Skeletal muscle cell (primary cell): ENCODE results near the gene TMEM250.
A peak's percentile ranks its signal among the peaks of the same experiment; 100 is the strongest.

Source experiments
- DNase-seq: peaks from one replicate; pipeline ENCODE4 v3.0.0-alpha.2; 2010; ENCODE audit warnings: low read depth
- H3K4me3 ChIP-seq: 2 replicates; pipeline ENCODE4 v1.5.1; 2011; ENCODE audit warnings: low read depth, mild to moderate bottlenecking, control low read depth, low read length, moderate library complexity

TMEM250 gene

DNA sequence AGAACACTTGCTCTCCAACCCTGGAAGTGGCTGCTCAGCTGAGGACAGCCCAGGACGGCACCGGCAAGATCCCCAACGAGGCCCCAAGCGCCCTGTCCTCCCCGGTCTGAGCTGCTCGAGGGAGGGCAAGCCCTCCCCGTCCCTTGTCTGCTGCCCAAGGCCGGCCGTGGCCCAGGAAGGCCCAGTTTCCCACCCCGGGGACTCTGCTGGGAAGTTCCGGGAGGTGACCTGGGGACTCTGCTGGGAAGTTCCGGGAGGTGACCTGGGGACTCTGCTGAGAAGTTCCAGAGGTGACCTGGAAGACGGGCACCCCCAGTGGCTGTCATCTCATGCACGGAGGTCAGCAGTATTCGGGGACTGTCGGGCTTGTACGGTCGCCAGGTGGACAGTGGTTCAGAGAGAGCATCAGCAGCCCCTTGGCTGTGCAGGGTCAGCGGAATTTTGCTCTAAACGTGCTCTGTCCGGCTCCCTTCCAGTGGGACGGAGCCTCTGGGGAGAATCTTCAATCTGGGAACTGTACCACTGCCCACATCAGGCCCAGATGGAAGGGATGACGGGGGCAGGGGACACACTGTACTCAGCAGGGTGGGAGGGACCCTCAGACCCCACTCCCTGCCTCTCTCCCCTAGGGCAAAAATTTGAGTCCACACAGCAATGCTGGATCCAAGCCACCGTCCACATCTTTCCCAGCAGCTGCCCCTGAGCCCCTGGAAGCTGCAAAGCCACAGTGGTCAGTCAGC, 30.8 kb downstream of the TMEM250 start:
- no peak for DNase-seq
- no peak overlapping the region for H3K4me3 ChIP-seq

DNA sequence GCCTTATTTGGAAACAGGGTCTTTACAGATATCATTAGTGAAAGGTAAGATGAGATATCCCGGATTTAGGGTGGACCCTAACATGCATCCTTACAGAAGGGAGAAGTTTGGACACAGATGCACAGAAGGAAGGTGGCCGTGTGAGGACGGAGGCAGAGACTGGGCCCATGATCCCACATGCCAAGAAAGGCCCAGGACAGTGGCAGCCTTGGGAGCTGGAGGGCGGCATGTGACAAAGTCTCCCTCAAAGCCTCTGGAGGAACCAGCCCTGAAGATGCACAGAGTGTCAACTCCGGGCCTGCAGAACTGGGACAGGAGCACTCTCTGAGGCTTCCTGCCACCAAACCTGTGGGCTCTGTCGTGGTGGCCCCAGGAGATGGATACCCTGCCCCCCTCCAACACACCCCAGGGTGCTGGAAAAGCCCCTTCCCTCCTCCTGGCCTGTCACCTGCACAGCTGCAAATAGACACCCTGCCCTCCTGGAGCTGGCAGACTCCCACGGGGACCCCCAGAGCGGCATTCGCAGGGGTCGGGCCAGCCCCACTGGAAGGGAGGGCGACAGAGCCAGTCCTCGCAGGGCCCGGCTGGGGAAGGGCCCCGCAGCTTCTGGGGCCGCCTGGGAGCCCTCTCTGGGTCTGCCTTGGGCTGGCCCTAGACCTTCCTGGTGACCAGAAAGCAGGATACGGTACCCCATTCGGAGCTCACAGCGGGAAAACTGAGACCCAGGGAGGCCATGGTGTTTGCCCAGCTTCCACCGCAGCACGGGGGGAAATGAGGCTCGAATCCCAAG, 31.5 kb downstream of the TMEM250 start:
- DNase-seq, result no peak
- no peak overlapping the region for H3K4me3 ChIP-seq

DNA sequence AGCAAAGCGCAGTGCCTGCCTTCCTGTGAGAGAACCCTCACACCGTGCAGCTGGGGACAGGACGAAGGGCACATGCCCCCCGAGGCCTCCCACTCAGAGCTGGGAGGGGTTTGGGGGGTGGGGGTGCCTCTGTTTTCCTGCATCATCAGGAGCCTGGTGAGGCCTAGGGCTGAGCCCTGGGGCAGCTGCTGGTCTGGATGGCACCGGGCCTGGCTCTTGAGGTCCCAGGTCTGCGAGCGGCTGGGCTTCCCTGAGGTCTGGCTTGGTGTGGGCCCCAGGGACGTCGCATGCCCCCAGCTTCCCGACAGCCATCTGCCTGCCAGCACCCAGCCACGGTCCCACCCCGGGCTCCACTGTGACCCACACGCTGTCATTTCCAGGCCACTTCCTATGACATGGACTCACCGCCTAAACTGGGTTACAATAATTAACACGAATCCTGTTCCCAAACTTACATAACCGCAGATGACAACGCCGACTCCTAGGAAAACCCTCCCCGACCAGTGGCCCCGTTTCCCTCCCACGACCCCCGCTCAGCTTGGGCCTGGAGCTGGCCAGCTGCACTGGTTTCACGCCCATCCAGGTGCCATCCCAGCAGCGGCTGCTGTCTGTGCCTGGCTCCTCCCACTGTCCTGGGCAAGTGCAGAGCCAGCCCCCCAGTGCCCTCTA, 32.3 kb downstream of the TMEM250 start:
- H3K4me3 ChIP-seq, result no peak overlapping the region
- no peak for DNase-seq

DNA sequence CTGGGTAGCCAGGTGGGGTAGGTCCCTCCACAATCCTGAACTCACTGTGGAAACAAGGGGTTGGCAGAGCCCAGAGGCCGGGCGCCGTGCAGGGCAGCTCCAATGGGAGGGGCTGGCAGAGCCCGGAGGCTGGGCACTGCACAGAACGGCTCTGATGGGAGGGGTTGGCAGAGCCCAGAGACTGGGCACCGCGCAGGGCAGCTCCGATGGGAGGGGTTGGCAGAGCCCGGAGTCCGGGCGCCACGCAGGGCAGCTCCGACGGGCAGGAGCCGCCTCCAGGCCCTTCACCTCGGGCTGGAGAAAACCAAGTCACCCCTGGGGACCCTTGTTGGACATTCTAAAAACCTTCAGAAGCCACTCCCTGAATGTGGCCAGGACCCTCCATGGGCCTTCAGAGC, 32.9 kb downstream of the TMEM250 start:
- no peak for DNase-seq
- H3K4me3 ChIP-seq, result no peak overlapping the region

DNA sequence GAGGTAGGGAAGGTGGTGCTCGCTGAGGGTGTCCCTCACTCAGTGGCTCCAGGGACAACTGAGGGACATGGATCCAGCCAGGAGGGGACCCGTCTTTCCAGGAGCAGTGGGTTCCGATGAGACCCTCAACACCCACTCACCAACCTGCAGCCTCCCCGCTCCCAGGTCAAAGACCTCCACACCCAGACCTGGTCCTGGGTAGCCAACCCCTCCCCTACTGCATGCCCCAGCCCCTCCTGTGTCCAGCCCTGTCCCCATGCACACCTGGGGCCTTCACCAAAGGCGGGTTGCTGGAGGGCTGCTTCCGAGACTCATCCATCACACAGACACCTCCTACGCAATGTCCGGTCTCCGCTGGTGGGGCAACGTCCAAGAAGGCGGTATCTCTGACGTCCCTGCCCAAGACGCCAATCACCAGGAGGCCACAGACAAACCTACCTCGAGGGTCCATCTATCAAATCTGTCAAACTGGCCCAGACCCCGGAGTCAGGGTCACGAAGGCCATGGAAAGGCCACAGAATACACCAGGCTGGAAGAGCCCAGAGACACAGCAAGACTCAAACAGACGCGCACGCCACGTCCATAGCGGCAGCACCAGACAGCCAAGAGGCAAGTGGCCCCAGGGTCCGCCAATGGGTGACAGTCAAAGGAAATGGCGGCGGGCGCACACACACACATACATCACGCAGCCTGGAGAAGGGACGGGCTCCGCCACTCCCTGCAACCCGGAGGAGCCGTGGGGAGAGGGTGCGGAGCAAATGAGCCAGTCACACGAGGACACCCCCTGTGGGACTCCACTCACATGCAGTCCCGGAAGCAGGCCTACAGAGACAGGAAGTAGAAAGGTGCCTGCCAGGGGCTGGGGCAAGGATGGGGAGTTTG, 34.4 kb downstream of the TMEM250 start:
- no peak for DNase-seq
- H3K4me3 ChIP-seq, result no peak overlapping the region

DNA sequence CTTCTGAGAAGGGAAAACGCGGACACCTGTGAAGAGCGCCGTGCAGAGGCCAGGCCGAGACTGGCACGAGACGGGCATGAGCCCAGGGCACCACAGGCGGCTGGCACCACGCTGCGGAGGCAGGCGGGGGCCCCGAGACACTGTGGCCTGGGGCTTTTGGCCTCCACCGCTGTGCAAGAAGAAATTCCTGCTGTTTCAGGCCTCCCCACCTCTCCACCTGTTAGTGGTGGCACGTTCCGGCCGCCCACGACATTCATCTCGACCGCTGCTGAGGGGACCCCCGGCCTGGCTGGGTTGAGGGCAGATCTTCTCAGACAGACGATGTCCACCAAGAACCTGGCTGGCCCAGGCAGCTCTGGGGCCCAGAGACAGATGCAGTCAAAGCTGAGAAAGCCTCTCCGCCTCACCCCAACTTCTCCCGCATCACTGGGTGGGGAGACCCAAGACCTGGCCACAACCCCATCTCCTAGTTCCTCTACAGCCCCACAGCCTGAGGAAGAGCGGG, 35.1 kb downstream of the TMEM250 start:
- DNase-seq, result no peak
- H3K4me3 ChIP-seq, result no peak overlapping the region

DNA sequence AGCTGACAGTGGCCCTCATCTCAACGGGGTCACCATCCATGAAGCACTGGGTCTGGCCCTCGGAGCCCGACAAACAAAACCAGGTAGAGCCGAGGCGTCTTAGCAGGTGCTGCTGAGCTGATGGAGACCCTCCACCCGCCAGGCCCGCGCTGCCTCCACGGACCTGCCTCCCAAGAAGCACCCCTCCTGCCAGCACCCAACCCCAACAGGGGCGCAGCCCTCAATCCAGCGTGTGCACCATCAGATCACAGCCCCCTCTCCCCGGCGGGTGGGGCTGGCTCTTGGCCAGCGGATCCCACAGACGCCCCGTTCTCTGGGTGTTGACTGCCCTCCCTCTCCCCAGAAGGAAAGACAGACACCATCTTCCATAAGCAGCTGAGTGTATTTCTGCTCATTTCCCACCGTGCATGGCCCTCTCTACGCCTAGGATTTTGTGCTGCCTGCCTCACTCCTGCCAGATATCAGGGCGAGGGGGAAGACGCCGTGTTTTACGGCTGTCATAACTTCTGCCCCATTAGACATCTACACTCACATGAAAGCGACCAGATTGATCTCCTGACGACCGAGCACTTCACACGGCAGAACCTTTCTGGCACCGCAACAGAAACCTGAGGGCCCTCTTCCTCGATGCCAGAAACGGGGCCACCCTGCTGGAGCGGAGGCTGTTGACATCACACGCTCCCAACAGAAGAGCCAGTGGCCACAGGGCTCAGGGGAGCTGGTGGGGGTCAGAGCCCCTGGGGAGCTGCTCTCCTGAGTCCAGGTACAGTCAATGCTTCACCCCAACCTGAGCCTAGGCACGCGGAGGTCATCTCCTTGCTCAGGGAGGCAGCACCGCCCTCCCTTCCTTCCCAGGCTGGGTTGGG, 35.9 kb downstream of the TMEM250 start:
- no peak for DNase-seq
- no peak overlapping the region for H3K4me3 ChIP-seq

DNA sequence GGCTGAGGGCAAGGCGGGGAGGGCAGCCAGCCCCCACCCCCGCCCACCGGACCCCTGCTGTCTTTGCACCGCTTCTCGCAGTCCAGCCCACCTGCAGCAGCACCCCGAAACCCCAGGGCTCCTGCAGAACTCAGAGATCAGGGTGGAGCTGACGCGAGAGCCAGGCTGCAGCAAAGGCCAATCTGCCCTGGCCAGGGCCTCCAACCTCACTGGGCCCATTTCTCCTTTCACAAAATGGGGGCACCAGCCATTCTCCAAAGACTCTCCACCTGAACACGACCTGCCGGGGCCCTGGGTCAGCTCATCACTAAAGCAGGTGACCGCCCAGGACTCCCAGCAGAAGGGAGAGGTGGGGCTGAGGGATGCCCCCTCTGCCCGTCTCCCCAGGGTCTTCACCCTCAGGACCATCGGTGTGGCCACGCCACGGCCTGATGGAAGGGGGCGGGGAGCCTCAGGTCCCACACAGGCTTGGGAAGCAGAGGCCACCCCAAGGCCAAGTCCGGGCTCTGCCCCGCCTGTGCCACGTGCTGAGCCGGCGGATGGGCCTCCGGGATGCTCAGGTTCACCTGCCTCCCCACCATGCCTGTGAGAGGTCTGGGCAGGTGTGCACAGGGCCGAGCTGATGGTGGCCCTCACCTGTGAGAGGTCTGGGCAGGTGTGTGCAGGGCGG, 36.7 kb downstream of the TMEM250 start:
- DNase-seq, result no peak
- H3K4me3 ChIP-seq, result no peak overlapping the region

DNA sequence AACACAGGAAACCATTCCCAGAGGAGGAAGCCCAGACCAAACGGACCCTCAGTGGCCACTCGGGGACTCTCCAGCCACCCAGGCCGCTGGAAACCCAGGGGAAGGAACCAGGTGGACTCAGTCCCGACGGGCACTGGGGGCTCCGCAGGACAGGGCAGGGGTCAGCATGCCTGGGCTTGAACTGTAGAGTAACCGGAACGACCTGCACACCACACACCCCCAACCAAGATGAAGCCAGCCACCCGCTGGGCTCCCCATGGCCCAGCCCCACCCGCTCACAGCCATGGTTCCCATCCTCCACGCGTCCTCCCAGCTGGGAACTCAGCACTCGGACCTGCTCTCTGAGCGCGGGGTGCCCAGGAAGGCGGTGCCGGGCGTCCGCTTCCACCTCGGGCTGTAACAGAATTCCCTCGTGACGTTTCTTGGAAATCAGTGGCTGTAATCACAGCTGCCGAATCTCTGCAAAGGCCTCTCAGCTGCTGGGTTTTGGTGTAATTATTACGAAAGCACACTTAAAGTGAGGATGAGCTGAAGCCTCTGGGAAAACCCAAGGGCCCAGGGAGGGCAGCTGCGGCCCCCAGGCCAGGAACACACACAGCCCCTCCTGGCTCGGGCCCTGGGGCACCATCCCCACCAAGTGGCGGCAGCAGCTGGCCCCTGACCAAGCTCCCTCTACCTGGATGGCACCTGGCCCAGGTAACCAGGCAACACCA, 37.4 kb downstream of the TMEM250 start:
- DNase-seq, result peak; percentile 30

DNA sequence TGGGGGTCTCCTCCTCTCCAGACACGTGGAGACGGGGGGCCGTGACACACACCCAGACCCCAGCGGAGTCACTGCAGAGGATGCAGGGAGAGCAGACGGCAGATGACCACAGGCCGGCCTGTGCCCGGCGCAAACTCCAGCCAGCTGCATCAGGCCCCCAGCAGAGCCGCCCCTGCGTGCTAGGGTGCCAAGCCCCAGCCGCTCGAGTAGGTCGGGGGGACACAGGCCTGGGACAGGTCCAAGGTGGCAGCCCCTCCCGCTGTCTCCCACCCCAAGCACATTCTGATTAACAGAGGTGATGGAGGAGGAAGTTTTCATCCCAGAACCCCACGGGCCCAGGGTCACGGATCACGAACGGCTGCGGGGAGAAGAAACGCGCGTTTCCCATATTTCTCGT, 38.0 kb downstream of the TMEM250 start:
- H3K4me3 ChIP-seq, result no peak overlapping the region
- no peak for DNase-seq

More for the DNA sequence above, 37.4 kb downstream of the TMEM250 start:
- H3K4me3 ChIP-seq, result no peak overlapping the region

DNA sequence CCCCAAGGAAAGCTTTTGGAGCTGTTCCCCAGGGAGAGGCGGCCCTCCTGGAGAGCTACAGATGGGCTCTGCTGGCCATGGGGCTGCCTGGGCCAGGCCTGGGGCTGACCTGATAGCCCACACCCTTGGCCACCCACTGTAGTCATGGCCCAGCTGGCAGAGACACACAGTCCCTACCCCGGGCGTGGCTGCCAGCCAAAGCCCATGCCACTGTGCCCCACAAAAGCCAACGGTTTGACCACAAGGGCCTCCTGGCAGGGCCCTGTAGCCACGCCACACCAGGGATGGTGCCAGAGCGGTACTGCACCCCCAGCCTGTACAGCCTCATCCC, 38.8 kb downstream of the TMEM250 start:
- no peak overlapping the region for H3K4me3 ChIP-seq
- DNase-seq, result no peak

DNA sequence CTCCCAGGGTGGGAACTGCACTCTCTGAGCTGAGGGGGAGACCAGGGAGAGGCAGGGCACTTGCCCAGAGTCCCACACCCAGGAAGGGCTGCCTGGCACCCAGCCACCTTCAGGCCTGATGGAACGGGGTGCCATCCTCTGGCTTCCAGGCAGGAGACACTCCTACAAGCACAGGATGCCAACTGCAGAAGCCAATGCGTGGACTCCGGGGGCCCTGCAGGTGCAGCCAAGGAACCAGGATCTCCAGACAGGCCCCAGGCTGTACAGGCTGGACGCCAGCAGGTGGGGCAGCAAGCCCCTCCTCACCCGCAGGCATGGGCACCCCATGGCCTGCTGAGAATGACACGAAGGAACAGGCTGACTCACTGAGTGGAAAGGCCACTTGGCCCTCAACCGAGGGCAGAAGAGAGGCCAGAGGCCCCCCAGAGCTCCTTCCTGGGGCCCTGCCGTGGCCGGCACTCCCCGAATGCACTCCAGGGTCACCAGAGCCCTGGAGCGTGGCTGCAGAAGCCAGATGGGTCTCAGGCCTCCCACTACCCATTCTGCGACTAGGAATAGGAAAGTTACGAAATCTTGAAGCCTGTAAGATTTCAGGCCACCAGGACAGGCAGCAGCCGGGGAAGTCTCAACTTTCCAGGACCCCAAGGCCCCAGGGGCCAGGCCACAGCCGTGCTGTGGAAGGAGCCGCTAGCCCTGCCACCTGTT, 39.3 kb downstream of the TMEM250 start:
- H3K4me3 ChIP-seq, result no peak overlapping the region
- DNase-seq, result no peak

DNA sequence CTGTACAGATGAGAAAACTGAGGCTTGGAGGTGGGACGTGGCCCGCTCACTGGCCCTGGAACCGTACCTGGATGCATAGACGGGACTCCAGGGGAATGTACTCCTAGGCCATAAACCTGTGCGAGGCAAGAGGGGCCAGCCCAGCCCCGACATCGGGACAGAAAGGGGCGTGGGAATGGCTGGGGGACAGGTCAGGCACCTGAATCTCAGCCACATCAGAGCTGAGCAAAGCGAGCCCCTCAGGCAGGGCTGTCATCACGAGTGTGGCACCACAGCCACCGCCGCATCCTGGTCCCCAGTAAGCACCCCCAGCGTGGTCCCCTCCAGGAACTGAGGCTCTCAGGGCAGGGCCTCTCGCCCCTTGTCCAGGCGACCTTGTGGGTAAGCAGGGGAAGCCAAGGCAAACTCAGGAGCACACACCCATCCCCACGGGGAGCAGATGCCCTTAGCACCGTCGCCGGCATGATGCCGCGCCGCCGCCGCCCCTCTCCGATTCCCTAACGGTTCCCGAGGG, 40.1 kb downstream of the TMEM250 start:
- no peak for DNase-seq
- H3K4me3 ChIP-seq, result no peak overlapping the region

DNA sequence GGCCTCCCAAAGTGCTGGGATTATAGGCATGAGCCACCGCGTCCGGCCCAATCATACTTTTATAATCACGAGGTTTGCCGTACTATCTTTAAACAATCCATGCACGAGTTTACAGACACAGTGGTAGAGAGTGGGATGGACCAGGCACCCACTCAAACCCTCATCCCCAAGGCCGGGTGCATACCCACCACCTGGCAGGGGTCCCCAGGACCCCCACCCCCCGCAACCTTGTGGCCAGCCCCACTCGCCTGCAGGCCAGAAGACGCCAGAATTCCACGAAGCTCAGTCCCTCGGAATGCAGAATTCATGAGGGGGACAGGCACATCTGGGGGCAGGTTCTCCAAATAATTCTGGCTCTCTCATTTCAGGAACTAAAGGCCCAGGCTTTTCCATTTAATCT, 40.7 kb downstream of the TMEM250 start:
- H3K4me3 ChIP-seq, result no peak overlapping the region
- no peak for DNase-seq

DNA sequence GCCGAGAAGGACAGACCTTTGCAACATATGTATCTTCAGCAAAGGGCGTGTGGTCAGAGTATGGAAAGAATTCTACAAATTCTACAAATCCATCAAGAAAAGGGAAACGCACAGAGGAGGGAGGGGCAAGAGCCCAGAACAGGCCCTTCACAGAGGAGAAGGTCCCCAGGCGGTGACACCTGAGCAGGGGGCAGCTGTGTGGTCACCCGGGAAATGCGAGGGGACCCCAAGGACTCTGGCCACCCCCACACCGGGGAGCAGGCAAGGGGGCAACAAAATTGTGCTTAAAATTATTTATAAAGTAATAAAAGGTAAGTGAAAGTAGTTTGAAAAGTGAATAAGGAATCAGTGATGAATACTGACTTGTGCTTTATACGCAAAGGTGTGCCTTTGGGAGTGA, 41.2 kb downstream of the TMEM250 start:
- DNase-seq, result no peak
- no peak overlapping the region for H3K4me3 ChIP-seq

DNA sequence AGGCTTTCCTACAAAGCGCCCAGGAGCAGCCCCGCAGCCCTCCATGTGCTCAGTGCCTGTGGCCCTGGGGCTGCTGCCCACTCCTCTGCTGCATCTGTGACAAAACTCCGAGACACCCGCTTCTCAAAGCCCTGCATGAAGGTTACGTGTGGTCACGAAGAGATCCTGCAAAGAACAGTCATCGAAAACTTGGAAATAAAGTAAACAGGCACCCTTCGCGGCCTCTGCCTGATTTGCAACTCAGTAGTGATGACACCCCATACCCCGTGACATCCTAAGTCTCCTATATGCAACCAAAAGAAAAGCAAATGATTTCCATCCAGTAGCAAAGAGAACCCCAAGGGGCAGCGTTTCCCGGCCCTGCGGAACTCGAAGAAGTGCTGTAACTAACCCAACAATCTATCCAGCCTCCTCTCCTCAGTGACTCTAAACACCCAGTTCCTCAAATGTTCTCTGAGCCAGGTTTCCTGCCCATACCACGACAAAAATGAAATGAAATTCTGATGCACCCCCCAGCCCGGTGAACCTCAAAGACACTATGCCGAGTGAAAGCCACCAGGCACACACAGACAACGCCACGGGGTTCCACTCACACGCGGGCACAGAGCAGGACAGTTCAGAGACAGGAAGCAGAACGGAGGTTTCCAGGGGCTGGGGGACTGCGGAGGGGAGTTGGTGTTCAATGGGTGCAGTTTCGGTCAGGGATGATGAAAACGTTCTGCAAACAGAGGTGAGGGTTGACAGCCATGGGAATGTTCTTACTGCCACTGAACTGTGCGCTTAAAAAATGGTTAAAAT, 42.6 kb downstream of the TMEM250 start:
- H3K4me3 ChIP-seq, result no peak overlapping the region
- DNase-seq, result no peak
